HepG2 (cell line): Measurements from ENCODE around the gene ACSM2B. TPM values are rescaled to one million over a fixed set of nuclear protein-coding genes. Genes with fewer than 3 reads are reported as not detected.

ENCODE experiments used
- AHR ChIP-seq: IDR thresholded peaks from 2 replicates; pipeline ENCODE4 v1.6.1; 2018; ENCODE audit warnings: missing genetic modification reagents, missing compliant biosample characterization
- LCORL ChIP-seq, 2 experiments: fragments of 450-650 bp in 1 of 2; sonication (generic) in 1 of 2; formaldehyde crosslinking in 1 of 2; IDR thresholded peaks; 2 replicates each; pipeline versions ENCODE4 v1.5.0 to v1.6.1; 2017 to 2020; ENCODE audit warnings: antibody characterized with exemption in 1 of 2, missing genetic modification reagents in 1 of 2
- MAF1 ChIP-seq: sonication (generic); formaldehyde crosslinking; IDR thresholded peaks from 2 replicates; pipeline ENCODE4 v1.5.0; 2020; ENCODE audit warnings: missing genetic modification reagents, borderline replicate concordance
- SETDB1 ChIP-seq: sonication (generic); formaldehyde crosslinking; IDR thresholded peaks from 2 replicates; pipeline ENCODE4 v1.5.1; 2020; ENCODE audit warnings: missing genetic modification reagents, mild to moderate bottlenecking, borderline replicate concordance
- SMYD3 ChIP-seq: sonication (generic); formaldehyde crosslinking; IDR thresholded peaks from 2 replicates; pipeline ENCODE4 v1.8.1; 2023; ENCODE audit warnings: mild to moderate bottlenecking, missing genetic modification reagents
- SOX13 ChIP-seq, 3 experiments: fragments of 450-650 bp in 1 of 3; sonication (generic) in 1 of 3; formaldehyde crosslinking in 1 of 3; IDR thresholded peaks in 2 of 3; conservative IDR thresholded peaks in 1 of 3; 2 replicates each; pipeline versions ENCODE4 v1.5.0 to v1.6.1; 2016 to 2020; ENCODE audit warnings: antibody characterized with exemption in 1 of 3, mild to moderate bottlenecking in 1 of 3, missing compliant biosample characterization in 1 of 3, missing genetic modification reagents in 1 of 3, moderate library complexity in 1 of 3
- THYN1 ChIP-seq: sonication (generic); formaldehyde crosslinking; IDR thresholded peaks from 2 replicates; pipeline ENCODE4 v1.8.1; 2023; ENCODE audit warnings: low read depth, mild to moderate bottlenecking, moderate library complexity, missing genetic modification reagents, borderline replicate concordance
- ZNF331 ChIP-seq: sonication (generic); formaldehyde crosslinking; IDR thresholded peaks from 2 replicates; pipeline ENCODE4 v1.4.0; 2020; ENCODE audit warnings: missing genetic modification reagents
- ZNF629 ChIP-seq: sonication (generic); formaldehyde crosslinking; conservative IDR thresholded peaks from 2 replicates; pipeline ENCODE4 v1.5.0; 2020; ENCODE audit warnings: missing genetic modification reagents
- ZNF839 ChIP-seq: sonication (generic); formaldehyde crosslinking; IDR thresholded peaks from 2 replicates; pipeline ENCODE4 v1.4.0; 2020; ENCODE audit warnings: missing genetic modification reagents, mild to moderate bottlenecking, borderline replicate concordance
- polyA plus RNA-seq, 8 experiments: library from polyadenylated mRNA; depleted of rRNA in 3 of 8; stranded (reverse) in 7 of 8; unstranded in 1 of 8; fragments of >200 nt; fragmentation: Illumina TruSeq in 4 of 8; extraction: Trizol in 4 of 8; gene quantifications; 2 replicates each; pipeline versions ENCODE4 v1.2.1 to v1.2.3, GENCODE V29; 2011 to 2016; ENCODE audit warnings: low read depth in 4 of 8, missing spikeins in 1 of 8, mixed read lengths in 1 of 8; ENCODE audit not compliant: insufficient read depth in 1 of 8
- total RNA-seq, 5 experiments: library from RNA; depleted of rRNA; stranded (reverse); fragments of >200 nt; fragmentation: Illumina TruSeq; extraction: Trizol; gene quantifications; 2 replicates each; pipeline ENCODE4 v1.2.3, GENCODE V29; 2016; ENCODE audit warnings: low read depth in 1 of 5
- TF ChIP-seq, protein P1 (sequence below): sonication (generic); formaldehyde crosslinking; IDR thresholded peaks from 2 replicates; pipeline ENCODE4 v1.4.0; 2020; ENCODE audit warnings: mild to moderate bottlenecking, missing genetic modification reagents
- TF ChIP-seq, protein P2 (sequence below): sonication (generic); formaldehyde crosslinking; IDR thresholded peaks from 2 replicates; pipeline ENCODE4 v1.4.0; 2020; ENCODE audit warnings: missing genetic modification reagents
- TF ChIP-seq, protein P3 (sequence below): sonication (generic); formaldehyde crosslinking; IDR thresholded peaks from 2 replicates; pipeline ENCODE4 v1.5.1; 2020; ENCODE audit warnings: mild to moderate bottlenecking, missing genetic modification reagents, moderate library complexity
- TF ChIP-seq, protein P4 (sequence below): IDR thresholded peaks from 2 replicates; pipeline ENCODE4 v1.6.1; 2016; ENCODE audit warnings: low read depth, borderline replicate concordance
- TF ChIP-seq, protein P5 (sequence below): IDR thresholded peaks from 2 replicates; pipeline ENCODE4 v1.6.1; 2018; ENCODE audit warnings: missing genetic modification reagents

ACSM2B gene
- total and polyA plus RNA-seq, 2 of the 13 experiments (the other 11 are each of a cell fraction or from before 2014, with no cell fraction given), result 22.9 to 34.0 TPM

DNA sequence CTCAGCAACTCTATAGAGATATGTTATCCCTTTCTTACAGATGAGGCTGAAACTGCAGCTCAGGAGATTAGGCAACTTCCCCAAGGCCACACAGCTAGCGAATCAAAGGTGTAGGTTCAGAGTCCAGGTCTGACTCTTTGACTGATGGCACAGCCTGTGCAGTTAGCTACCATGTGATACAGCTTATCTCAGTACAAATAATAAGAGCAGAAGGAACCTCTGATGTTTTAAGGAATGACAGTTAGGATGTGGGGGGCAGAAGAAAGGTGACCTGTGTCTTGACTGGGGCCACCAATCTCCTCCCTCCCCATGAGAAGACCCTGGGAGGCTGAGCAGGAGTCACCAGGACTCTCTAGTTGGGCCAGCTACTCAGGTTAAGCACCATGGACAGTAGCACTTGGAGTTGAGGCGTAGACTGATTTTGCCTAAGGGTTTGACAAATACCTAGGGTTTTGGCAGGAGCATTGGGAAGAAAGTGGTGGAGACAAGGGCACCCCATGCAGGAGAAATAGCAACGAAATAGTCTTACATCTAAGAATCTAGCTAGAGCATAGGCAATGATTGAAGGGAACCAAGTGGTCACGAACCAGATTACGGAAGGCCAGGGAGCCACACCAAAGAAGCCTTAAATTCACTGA lies 22.8 kb upstream of the ACSM2B start (continued):
- TF ChIP-seq, protein P1, sequence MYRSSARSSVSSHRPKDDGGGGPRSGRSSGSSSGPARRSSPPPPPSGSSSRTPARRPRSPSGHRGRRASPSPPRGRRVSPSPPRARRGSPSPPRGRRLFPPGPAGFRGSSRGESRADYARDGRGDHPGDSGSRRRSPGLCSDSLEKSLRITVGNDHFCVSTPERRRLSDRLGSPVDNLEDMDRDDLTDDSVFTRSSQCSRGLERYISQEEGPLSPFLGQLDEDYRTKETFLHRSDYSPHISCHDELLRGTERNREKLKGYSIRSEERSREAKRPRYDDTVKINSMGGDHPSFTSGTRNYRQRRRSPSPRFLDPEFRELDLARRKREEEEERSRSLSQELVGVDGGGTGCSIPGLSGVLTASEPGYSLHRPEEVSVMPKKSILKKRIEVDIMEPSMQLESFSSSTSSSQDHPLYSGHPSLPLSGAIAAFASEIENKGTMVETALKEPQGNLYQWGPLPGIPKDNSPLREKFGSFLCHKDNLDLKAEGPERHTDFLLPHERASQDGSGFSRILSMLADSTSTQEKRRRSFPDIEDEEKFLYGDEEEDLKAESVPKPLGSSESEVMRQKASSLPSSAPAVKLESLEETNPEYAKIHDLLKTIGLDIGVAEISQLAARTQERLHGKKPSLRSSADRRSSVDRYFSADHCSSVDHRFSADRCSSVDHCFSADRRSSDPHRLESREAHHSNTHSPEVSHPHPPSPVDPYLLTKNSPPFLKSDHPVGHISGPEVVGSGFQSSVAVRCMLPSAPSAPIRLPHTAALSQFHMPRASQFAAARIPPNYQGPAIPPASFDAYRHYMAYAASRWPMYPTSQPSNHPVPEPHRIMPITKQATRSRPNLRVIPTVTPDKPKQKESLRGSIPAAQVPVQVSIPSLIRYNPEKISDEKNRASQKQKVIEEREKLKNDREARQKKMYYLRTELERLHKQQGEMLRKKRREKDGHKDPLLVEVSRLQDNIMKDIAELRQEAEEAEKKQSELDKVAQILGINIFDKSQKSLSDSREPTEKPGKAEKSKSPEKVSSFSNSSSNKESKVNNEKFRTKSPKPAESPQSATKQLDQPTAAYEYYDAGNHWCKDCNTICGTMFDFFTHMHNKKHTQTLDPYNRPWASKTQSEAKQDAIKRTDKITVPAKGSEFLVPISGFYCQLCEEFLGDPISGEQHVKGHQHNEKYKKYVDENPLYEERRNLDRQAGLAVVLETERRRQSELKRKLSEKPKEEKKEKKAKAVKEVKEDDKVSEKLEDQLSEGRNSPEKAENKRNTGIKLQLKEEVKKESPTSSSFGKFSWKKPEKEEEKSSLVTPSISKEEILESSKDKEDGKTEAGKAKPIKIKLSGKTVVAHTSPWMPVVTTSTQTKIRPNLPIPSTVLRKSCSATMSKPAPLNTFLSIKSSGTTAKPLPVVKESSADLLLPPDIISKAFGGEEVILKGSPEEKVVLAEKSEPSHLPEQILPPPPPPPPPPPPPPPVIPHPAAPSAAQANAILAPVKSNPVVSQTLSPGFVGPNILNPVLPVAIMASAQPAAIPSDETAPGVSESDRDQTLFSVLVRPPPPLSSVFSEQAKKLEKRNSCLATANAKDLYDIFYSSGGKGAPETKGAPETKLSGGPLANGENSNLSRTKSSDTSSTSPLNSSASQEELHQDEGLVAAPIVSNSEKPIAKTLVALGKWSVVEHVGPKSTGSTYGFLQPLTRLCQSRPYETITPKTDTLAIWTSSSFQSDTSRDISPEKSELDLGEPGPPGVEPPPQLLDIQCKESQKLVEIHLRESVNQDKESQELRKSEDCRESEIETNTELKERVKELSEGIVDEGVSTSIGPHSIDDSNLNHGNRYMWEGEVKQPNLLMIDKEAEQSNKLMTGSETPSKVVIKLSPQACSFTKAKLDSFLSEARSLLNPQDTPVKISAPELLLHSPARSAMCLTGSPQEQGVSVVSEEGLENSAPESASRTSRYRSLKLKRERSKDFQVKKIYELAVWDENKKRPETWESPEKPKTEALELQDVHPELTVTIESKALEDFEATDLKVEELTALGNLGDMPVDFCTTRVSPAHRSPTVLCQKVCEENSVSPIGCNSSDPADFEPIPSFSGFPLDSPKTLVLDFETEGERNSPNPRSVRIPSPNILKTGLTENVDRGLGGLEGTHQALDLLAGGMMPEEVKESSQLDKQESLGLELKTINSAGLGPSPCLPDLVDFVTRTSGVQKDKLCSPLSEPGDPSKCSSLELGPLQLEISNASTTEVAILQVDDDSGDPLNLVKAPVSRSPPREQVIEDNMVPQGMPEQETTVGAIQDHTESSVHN, result peak; percentile 94; the same call in 1 of the 2 replicates
- TF ChIP-seq THYN1, result peak; percentile 88; the same call in 1 of the 2 replicates
- peak; percentile 65; the same call in 1 of the 2 replicates for TF ChIP-seq AHR (CRISPR knock-in tag)
- TF ChIP-seq, protein P2, sequence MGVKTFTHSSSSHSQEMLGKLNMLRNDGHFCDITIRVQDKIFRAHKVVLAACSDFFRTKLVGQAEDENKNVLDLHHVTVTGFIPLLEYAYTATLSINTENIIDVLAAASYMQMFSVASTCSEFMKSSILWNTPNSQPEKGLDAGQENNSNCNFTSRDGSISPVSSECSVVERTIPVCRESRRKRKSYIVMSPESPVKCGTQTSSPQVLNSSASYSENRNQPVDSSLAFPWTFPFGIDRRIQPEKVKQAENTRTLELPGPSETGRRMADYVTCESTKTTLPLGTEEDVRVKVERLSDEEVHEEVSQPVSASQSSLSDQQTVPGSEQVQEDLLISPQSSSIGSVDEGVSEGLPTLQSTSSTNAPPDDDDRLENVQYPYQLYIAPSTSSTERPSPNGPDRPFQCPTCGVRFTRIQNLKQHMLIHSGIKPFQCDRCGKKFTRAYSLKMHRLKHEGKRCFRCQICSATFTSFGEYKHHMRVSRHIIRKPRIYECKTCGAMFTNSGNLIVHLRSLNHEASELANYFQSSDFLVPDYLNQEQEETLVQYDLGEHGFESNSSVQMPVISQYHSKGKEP (CRISPR knock-in tag), result no peak
- TF ChIP-seq, protein P3, sequence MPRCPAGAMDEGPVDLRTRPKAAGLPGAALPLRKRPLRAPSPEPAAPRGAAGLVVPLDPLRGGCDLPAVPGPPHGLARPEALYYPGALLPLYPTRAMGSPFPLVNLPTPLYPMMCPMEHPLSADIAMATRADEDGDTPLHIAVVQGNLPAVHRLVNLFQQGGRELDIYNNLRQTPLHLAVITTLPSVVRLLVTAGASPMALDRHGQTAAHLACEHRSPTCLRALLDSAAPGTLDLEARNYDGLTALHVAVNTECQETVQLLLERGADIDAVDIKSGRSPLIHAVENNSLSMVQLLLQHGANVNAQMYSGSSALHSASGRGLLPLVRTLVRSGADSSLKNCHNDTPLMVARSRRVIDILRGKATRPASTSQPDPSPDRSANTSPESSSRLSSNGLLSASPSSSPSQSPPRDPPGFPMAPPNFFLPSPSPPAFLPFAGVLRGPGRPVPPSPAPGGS, result peak; percentile 65; the same call in 1 of the 2 replicates
- peak; percentile 94 for TF ChIP-seq MAF1 (CRISPR knock-in tag)
- TF ChIP-seq LCORL (IDR thresholded peaks at IDR 0.05), result 0 out of 2 replicates have a peak, but pooled peaks have one; percentile 54
- TF ChIP-seq LCORL (CRISPR knock-in tag; IDR thresholded peaks at IDR 0.05), result peak; percentile 93
- TF ChIP-seq SMYD3 (CRISPR knock-in tag), result peak; percentile 93
- no peak for TF ChIP-seq ZNF839 (CRISPR knock-in tag)
- TF ChIP-seq, protein P4, sequence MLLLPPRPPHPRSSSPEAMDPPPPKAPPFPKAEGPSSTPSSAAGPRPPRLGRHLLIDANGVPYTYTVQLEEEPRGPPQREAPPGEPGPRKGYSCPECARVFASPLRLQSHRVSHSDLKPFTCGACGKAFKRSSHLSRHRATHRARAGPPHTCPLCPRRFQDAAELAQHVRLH (CRISPR knock-in tag), result peak; percentile 95
- peak; percentile 48; the same call in 1 of the 2 replicates for TF ChIP-seq ZNF629
- TF ChIP-seq, protein P5, sequence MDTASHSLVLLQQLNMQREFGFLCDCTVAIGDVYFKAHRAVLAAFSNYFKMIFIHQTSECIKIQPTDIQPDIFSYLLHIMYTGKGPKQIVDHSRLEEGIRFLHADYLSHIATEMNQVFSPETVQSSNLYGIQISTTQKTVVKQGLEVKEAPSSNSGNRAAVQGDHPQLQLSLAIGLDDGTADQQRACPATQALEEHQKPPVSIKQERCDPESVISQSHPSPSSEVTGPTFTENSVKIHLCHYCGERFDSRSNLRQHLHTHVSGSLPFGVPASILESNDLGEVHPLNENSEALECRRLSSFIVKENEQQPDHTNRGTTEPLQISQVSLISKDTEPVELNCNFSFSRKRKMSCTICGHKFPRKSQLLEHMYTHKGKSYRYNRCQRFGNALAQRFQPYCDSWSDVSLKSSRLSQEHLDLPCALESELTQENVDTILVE, result peak; percentile 88
- TF ChIP-seq SETDB1 (CRISPR knock-in tag), result no peak
- TF ChIP-seq SOX13 (IDR thresholded peaks at IDR 0.05), result 0 out of 2 replicates have a peak, but pooled peaks have one; percentile 52
- TF ChIP-seq SOX13 (CRISPR knock-in tag; conservative IDR thresholded peaks at IDR 0.05 in 1 of 2, IDR thresholded peaks at IDR 0.05 in 1 of 2), result peak in 1 of 2 experiments; percentile 93; a peak in 2 of 4 replicates
- peak; percentile 98 for TF ChIP-seq ZNF331 (CRISPR knock-in tag)
